ENCODE data around the gene VKORC1.

VKORC1 gene

GRCh38 chr16:31130336-31130891 is 35.8 kb upstream of the VKORC1 start:
- DNase-seq (ENCODE audit: low read depth in 2 of 2): no peak

GRCh38 chr16:31129568-31130335 is 35.2 kb upstream of the VKORC1 start:
- DNase-seq (ENCODE audit: low read depth in 2 of 2): no peak

- no peak for DNase-seq (ENCODE audit: low read depth in 2 of 2)
These were observed 34.3 kb upstream of the VKORC1 start for GRCh38 chr16:31128711-31129567.

GRCh38 chr16:31127182-31127581 is 32.6 kb upstream of the VKORC1 start:
- no peak for DNase-seq (ENCODE audit: low read depth in 2 of 2)

- no peak for DNase-seq (ENCODE audit: low read depth in 2 of 2)
These were observed 31.2 kb upstream of the VKORC1 start for GRCh38 chr16:31125844-31126243.

- DNase-seq (ENCODE audit: low read depth in 2 of 2): no peak
These were observed 25.5 kb upstream of the VKORC1 start for GRCh38 chr16:31120129-31120528.

- DNase-seq (ENCODE audit: low read depth in 2 of 2): no peak
These were observed 23.9 kb upstream of the VKORC1 start for GRCh38 chr16:31118223-31119155.

GRCh38 chr16:31117384-31118222 is 23.0 kb upstream of the VKORC1 start, which contains the start of gene KAT8:
KAT8 (plus strand) TSS chr16:31117664; CDS start chr16:31117682, 18 bp downstream.
- DNase-seq (ENCODE audit: low read depth in 2 of 2): peak; percentile 95

GRCh38 chr16:31114468-31114867 is 19.9 kb upstream of the VKORC1 start:
- no peak for DNase-seq (ENCODE audit: low read depth in 2 of 2)

GRCh38 chr16:31113121-31114120 is 18.8 kb upstream of the VKORC1 start:
- DNase-seq (ENCODE audit: low read depth in 2 of 2): no peak

- DNase-seq (ENCODE audit: low read depth in 2 of 2): no peak
These were observed 18.1 kb upstream of the VKORC1 start for GRCh38 chr16:31112711-31113110.

GRCh38 chr16:31111881-31112466 is 17.4 kb upstream of the VKORC1 start:
- no peak for DNase-seq (ENCODE audit: low read depth in 2 of 2)

GRCh38 chr16:31110106-31111034 is 15.8 kb upstream of the VKORC1 start:
- no peak for DNase-seq (ENCODE audit: low read depth in 2 of 2)

- no peak for DNase-seq (ENCODE audit: low read depth in 2 of 2)
These were observed 15.0 kb upstream of the VKORC1 start for GRCh38 chr16:31109622-31110021.

GRCh38 chr16:31108794-31109558 is 14.4 kb upstream of the VKORC1 start:
- no peak for DNase-seq (ENCODE audit: low read depth in 2 of 2)

GRCh38 chr16:31108035-31108793 is 13.6 kb upstream of the VKORC1 start, which contains the start of gene BCKDK:
BCKDK (plus strand) TSS chr16:31108386; CDS start chr16:31109224, 838 bp downstream.
- peak; percentile 33 to 44 for DNase-seq (ENCODE audit: low read depth in 2 of 2)
